GM11168 (cell line): ENCODE measurements around the gene SP4.

Experiments used
- in situ Hi-C: fragments of 300-500 bp; cut with MboI; formaldehyde crosslinking; loops from one replicate; pipeline ENCODE4 v1.12.0; 2022; ENCODE audit warnings: low sequenced_read_pairs; ENCODE audit not compliant: unreplicated experiment

The SP4 gene

GRCh38 chr7:21430575-21430954 is 2.7 kb downstream of the SP4 start:
- in situ Hi-C loops = no loop called here

- in situ Hi-C loops = no loop called here
Measured at GRCh38 chr7:21443149-21443841, 15.4 kb downstream of the SP4 start.

GRCh38 chr7:21448974-21449373 is 21.1 kb downstream of the SP4 start:
- in situ Hi-C loops = no loop called here

- in situ Hi-C loops = no loop called here
Measured at GRCh38 chr7:21450076-21450475, 22.2 kb downstream of the SP4 start.

GRCh38 chr7:21450941-21451340 is 23.1 kb downstream of the SP4 start:
- in situ Hi-C loops = no loop called here

- in situ Hi-C loops = no loop called here
Measured at GRCh38 chr7:21454182-21454581, 26.3 kb downstream of the SP4 start.

- in situ Hi-C loops = no loop called here
Measured at GRCh38 chr7:21454906-21455305, 27.0 kb downstream of the SP4 start.

- in situ Hi-C loops = no loop called here
Measured at GRCh38 chr7:21461282-21461681, 33.4 kb downstream of the SP4 start.

- in situ Hi-C loops = no loop called here
Measured at GRCh38 chr7:21462081-21462480, 34.2 kb downstream of the SP4 start.

GRCh38 chr7:21463524-21463923 is 35.6 kb downstream of the SP4 start:
- in situ Hi-C loops = no loop called here

- in situ Hi-C loops = no loop called here
Measured at GRCh38 chr7:21468969-21469368, 41.1 kb downstream of the SP4 start.

GRCh38 chr7:21469894-21470293 is 42.0 kb downstream of the SP4 start:
- in situ Hi-C loops = no loop called here

GRCh38 chr7:21472029-21472428 is 44.1 kb downstream of the SP4 start:
- in situ Hi-C loops = no loop called here

GRCh38 chr7:21476429-21476828 is 48.5 kb downstream of the SP4 start:
- in situ Hi-C loops = no loop called here

GRCh38 chr7:21480693-21481403 is 53.0 kb downstream of the SP4 start:
- in situ Hi-C loops = no loop called here

- in situ Hi-C loops = no loop called here
Measured at GRCh38 chr7:21486511-21486910, 58.6 kb downstream of the SP4 start.

- in situ Hi-C loops = no loop called here
Measured at GRCh38 chr7:21495731-21496130, 67.8 kb downstream of the SP4 start.

GRCh38 chr7:21497072-21497471 is 69.2 kb downstream of the SP4 start:
- in situ Hi-C loops = no loop called here

GRCh38 chr7:21500117-21500832 is 72.4 kb downstream of the SP4 start:
- in situ Hi-C loops = no loop called here

GRCh38 chr7:21504021-21504420 is 76.1 kb downstream of the SP4 start:
- in situ Hi-C loops = no loop called here

- in situ Hi-C loops = no loop called here
Measured at GRCh38 chr7:21507627-21508343, 79.9 kb downstream of the SP4 start.
